ENCODE measurements around the gene RBBP8NL.

RBBP8NL gene

DNA sequence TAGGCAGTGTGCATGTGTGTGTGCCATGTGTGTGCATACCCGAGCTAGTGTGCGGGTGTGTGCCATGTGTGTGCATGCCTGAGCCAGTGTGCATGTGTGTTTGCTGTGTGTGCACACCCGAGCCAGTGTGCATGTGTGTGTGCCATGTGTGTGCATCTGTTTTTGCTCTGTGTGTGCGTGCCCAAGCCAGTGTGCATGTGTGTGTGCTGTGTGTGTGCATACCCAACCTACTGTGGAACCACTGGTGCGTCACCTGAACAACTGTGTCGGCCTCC is 5.7 kb downstream of the RBBP8NL start:
- TF ChIP-seq EZH2phosphoT487 (IDR thresholded peaks at IDR 0.05; ENCODE audit: low read length) (no peak), EZH2 (optimal IDR thresholded peaks at IDR 0.05; ENCODE audit: low read depth, low read length) (no peak)
- TF ChIP-seq, protein P1, sequence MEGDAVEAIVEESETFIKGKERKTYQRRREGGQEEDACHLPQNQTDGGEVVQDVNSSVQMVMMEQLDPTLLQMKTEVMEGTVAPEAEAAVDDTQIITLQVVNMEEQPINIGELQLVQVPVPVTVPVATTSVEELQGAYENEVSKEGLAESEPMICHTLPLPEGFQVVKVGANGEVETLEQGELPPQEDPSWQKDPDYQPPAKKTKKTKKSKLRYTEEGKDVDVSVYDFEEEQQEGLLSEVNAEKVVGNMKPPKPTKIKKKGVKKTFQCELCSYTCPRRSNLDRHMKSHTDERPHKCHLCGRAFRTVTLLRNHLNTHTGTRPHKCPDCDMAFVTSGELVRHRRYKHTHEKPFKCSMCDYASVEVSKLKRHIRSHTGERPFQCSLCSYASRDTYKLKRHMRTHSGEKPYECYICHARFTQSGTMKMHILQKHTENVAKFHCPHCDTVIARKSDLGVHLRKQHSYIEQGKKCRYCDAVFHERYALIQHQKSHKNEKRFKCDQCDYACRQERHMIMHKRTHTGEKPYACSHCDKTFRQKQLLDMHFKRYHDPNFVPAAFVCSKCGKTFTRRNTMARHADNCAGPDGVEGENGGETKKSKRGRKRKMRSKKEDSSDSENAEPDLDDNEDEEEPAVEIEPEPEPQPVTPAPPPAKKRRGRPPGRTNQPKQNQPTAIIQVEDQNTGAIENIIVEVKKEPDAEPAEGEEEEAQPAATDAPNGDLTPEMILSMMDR (IDR thresholded peaks at IDR 0.05; ENCODE audit: low read length): no peak
- DNase-seq: no peak
- H3K4me3 ChIP-seq (ENCODE audit: low read length): no peak overlapping the region
- H3K79me2 ChIP-seq (ENCODE audit: low read length): no peaks in the 10 kb centered on the region
- no peaks in the 10 kb centered on the region for H4K20me1 ChIP-seq (ENCODE audit: insufficient read depth, low read length)
- H3F3A ChIP-seq (ENCODE audit: insufficient read depth, low read length): no peaks in the 10 kb centered on the region
- H3K27me3 ChIP-seq (replicated peaks; ENCODE audit: insufficient read depth, low read length): peaks cover 95% of the 10 kb centered on the region
- no peaks in the 10 kb centered on the region for H3K9me2 ChIP-seq (replicated peaks; ENCODE audit: insufficient read depth, low read length)
- H3K27ac ChIP-seq (ENCODE audit: low read length): no peak overlapping the region
- H3K4me2 ChIP-seq (ENCODE audit: low read depth, low read length): no peak overlapping the region
- no peaks in the 10 kb centered on the region for H3K4me1 ChIP-seq (ENCODE audit: low read length)
- H2AFZ ChIP-seq (ENCODE audit: low read length): no peak overlapping the region
- no peaks in the 10 kb centered on the region for H3K36me3 ChIP-seq (replicated peaks; ENCODE audit: insufficient read depth, low read length)
- H3K9ac ChIP-seq (ENCODE audit: low read length): no peak overlapping the region
- H3K9me3 ChIP-seq (replicated peaks; ENCODE audit: insufficient read depth, low read length): no peaks in the 10 kb centered on the region

- Histone ChIP-seq H3K27me3 (replicated peaks; ENCODE audit: insufficient read depth, low read length) (peaks cover 94% of the 10 kb centered on the region), H3K9me3 (replicated peaks; ENCODE audit: insufficient read depth, low read length) (no peaks in the 10 kb centered on the region), H3K36me3 (replicated peaks; ENCODE audit: insufficient read depth, low read length) (no peaks in the 10 kb centered on the region), H4K20me1 (ENCODE audit: insufficient read depth, low read length) (no peaks in the 10 kb centered on the region), H3F3A (ENCODE audit: insufficient read depth, low read length) (no peaks in the 10 kb centered on the region), H3K9me2 (replicated peaks; ENCODE audit: insufficient read depth, low read length) (no peaks in the 10 kb centered on the region), H3K4me1 (ENCODE audit: low read length) (no peaks in the 10 kb centered on the region), H3K4me2 (ENCODE audit: low read depth, low read length) (no peak overlapping the region), H3K79me2 (ENCODE audit: low read length) (no peaks in the 10 kb centered on the region), H3K27ac (ENCODE audit: low read length) (no peak overlapping the region), H3K4me3 (ENCODE audit: low read length) (no peak overlapping the region), H3K9ac (ENCODE audit: low read length) (no peak overlapping the region), H2AFZ (ENCODE audit: low read length) (no peak overlapping the region)
- TF ChIP-seq EZH2 (optimal IDR thresholded peaks at IDR 0.05; ENCODE audit: low read depth, low read length) (no peak), EZH2phosphoT487 (IDR thresholded peaks at IDR 0.05; ENCODE audit: low read length) (no peak)
- TF ChIP-seq, protein P1 (IDR thresholded peaks at IDR 0.05; ENCODE audit: low read length): no peak
- DNase-seq: no peak
These were observed 6.3 kb downstream of the RBBP8NL start for GRCh38 chr20:62420846-62421715.

DNA sequence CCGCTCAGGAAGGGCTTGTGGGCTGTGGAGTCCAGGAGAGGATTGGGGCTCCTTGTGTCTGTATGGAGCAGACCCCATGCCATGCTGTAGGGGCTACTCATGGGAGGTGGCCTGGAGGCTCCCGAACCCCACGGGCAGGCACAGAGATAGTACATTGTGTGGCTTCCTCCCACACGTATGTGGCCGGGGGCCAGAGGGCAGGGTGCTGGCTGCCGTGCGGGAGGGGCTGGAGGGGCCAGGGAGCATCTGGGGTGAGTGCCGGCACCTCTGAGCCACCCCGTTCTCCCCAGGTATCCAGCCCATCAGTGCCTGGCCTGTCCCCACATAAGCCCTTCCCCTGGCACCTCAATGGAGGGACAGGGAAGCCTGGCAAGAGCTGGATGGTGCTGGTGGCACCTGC is 7.6 kb downstream of the RBBP8NL start:
- no peaks in the 10 kb centered on the region for H3F3A ChIP-seq (ENCODE audit: insufficient read depth, low read length)
- H3K4me2 ChIP-seq (ENCODE audit: low read depth, low read length): no peak overlapping the region
- no peaks in the 10 kb centered on the region for H3K4me1 ChIP-seq (ENCODE audit: low read length)
- no peaks in the 10 kb centered on the region for H4K20me1 ChIP-seq (ENCODE audit: insufficient read depth, low read length)
- no peak overlapping the region for H2AFZ ChIP-seq (ENCODE audit: low read length)
- no peak overlapping the region for H3K9ac ChIP-seq (ENCODE audit: low read length)
- TF ChIP-seq EZH2phosphoT487 (IDR thresholded peaks at IDR 0.05; ENCODE audit: low read length) (no peak), EZH2 (optimal IDR thresholded peaks at IDR 0.05; ENCODE audit: low read depth, low read length) (no peak)
- TF ChIP-seq, protein P1 (IDR thresholded peaks at IDR 0.05; ENCODE audit: low read length): no peak
- no peak overlapping the region for H3K27ac ChIP-seq (ENCODE audit: low read length)
- no peaks in the 10 kb centered on the region for H3K9me2 ChIP-seq (replicated peaks; ENCODE audit: insufficient read depth, low read length)
- H3K36me3 ChIP-seq (replicated peaks; ENCODE audit: insufficient read depth, low read length): no peaks in the 10 kb centered on the region
- DNase-seq: no peak
- H3K4me3 ChIP-seq (ENCODE audit: low read length): no peak overlapping the region
- H3K79me2 ChIP-seq (ENCODE audit: low read length): no peaks in the 10 kb centered on the region
- peaks cover 93% of the 10 kb centered on the region for H3K27me3 ChIP-seq (replicated peaks; ENCODE audit: insufficient read depth, low read length)
- H3K9me3 ChIP-seq (replicated peaks; ENCODE audit: insufficient read depth, low read length): no peaks in the 10 kb centered on the region
